Transverse colon (tissue), 4 donors: ENCODE results near the gene AGBL4. TPM values are rescaled to one million over a fixed set of nuclear protein-coding genes. Genes with fewer than 3 reads are reported as not detected.

Experiments used
- DNase-seq: peaks from one replicate; pipeline ENCODE4 v3.0.0-alpha.2; 2019
- H3K27ac ChIP-seq, 4 donors: fragments of 200-600 bp; sonication (generic); 2 replicates each; pipeline ENCODE4 v1.5.1; 2016 to 2018; ENCODE audit warnings: inconsistent platforms in 4 of 4
- H3K27me3 ChIP-seq: fragments of 200-600 bp; sonication (generic); 2 replicates; pipeline ENCODE4 v1.5.1; 2017; ENCODE audit warnings: inconsistent platforms
- H3K36me3 ChIP-seq, 4 donors: fragments of 200-600 bp; sonication (generic); 2 replicates each; pipeline ENCODE4 v1.5.1; 2017 to 2019; ENCODE audit warnings: inconsistent platforms in 4 of 4
- H3K4me1 ChIP-seq, 4 donors: fragments of 200-600 bp; sonication (generic); 2 replicates each; pipeline ENCODE4 v1.5.1; 2017 to 2020; ENCODE audit warnings: inconsistent platforms in 4 of 4
- H3K4me3 ChIP-seq, 4 donors: fragments of 200-600 bp; sonication (generic); 1 replicate in 1 of 4; 2 replicates in 3 of 4; pipeline versions ENCODE4 v1.5.1 to v1.6.1; 2017 to 2019; ENCODE audit warnings: inconsistent platforms in 4 of 4
- H3K9me3 ChIP-seq, 2 donors: fragments of 200-600 bp; sonication (generic); 2 replicates each; pipeline ENCODE4 v1.5.1; 2017 to 2019; ENCODE audit warnings: inconsistent platforms in 2 of 2
- CTCF ChIP-seq, 5 experiments: fragments of 200-600 bp in 3 of 5; fragments of 450-650 bp in 2 of 5; sonication (generic) in 3 of 5; IDR thresholded peaks; 1 replicate in 2 of 5; 2 replicates in 3 of 5; pipeline ENCODE4 v1.5.1; 2016 to 2017; ENCODE audit warnings: antibody characterized with exemption in 5 of 5, inconsistent platforms in 3 of 5, mild to moderate bottlenecking in 2 of 5, moderate library complexity in 1 of 5
- EP300 ChIP-seq: sonication (generic); formaldehyde crosslinking; IDR thresholded peaks from one replicate; pipeline ENCODE4 v1.6.1; 2017; ENCODE audit warnings: antibody characterized with exemption, low read depth
- POLR2A ChIP-seq: fragments of 450-650 bp; IDR thresholded peaks from one replicate; pipeline ENCODE4 v1.6.1; 2016; ENCODE audit warnings: antibody characterized with exemption, mild to moderate bottlenecking, moderate library complexity
- POLR2AphosphoS5 ChIP-seq, 3 donors: sonication (generic); formaldehyde crosslinking; IDR thresholded peaks; one replicate each; pipeline ENCODE4 v1.6.1; 2016; ENCODE audit warnings: antibody characterized with exemption in 3 of 3
- WGBS, 2 donors: methylation state at CpG; one replicate each; pipeline ENCODE4 v1.1.5; 2018; ENCODE audit warnings: low coverage in 1 of 2; 5-methylcytosine and 5-hydroxymethylcytosine counted together
- in situ Hi-C, 4 donors: fragments of 200-750 bp; cut with MboI; loops; one replicate each; pipeline versions ENCODE4 v1.15.0 to v1.15.1; 2017; ENCODE audit warnings: low sequenced_read_pairs in 3 of 4, low pct_ligation_motif_present in 1 of 4, low pct_unique_long_range_greater_than_20kb in 1 of 4
- intact Hi-C: fragments of 100-400 bp; cut with DNase I; formaldehyde crosslinking; loops from one replicate; pipeline ENCODE4 v1.15.1; 2023; ENCODE audit warnings: low total_unique reads
- total RNA-seq, 4 donors: library from RNA; depleted of rRNA; stranded (reverse); fragments of >200 nt; gene quantifications; one replicate each; pipeline ENCODE4 v1.1.0, GENCODE V29; 2016

Gene AGBL4
- total RNA-seq, 4 donors from 2014 or later: 0.82 TPM; not detected in 3

DNA sequence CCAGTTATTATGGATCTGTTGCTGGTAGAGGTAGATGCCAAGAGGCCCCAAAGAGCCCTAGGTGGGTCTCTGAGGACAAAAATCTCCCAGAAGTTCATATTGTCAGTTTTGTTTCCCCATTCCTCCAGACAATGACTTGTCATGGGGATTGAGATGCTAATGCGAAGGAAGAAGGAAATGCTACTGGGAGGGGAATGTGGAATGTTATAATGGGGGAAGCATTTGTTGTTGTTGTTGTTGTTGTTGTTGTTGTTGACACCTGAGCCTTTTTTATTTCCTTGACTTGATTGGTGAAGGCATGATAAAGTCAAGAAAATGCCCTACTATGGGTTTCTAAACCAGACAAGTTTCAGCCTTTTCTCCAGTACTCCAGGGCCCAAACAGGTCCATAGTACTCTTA, 1356.0 kb downstream of the AGBL4 start:
- H3K27ac ChIP-seq: no peak overlapping the region
- no peak overlapping the region for H3K4me3 ChIP-seq
- no peak for DNase-seq
- H3K9me3 ChIP-seq: no peaks in the 10 kb centered on the region
- in situ Hi-C loops (no loop called here), intact Hi-C loops (no loop called here)
- no peaks in the 10 kb centered on the region for H3K4me1 ChIP-seq
- H3K36me3 ChIP-seq: no peaks in the 10 kb centered on the region
- H3K27me3 ChIP-seq: no peaks in the 10 kb centered on the region
- TF ChIP-seq POLR2AphosphoS5 (IDR thresholded peaks at IDR 0.05) (no peak), EP300 (no peak), POLR2A (no peak), CTCF (IDR thresholded peaks at IDR 0.05) (no peak)
- WGBS, 2 donors: 87% methylated on average over 1 of the region's 1 CpG; no CpG with 5 or more reads in 1 of the 2 donors

DNA sequence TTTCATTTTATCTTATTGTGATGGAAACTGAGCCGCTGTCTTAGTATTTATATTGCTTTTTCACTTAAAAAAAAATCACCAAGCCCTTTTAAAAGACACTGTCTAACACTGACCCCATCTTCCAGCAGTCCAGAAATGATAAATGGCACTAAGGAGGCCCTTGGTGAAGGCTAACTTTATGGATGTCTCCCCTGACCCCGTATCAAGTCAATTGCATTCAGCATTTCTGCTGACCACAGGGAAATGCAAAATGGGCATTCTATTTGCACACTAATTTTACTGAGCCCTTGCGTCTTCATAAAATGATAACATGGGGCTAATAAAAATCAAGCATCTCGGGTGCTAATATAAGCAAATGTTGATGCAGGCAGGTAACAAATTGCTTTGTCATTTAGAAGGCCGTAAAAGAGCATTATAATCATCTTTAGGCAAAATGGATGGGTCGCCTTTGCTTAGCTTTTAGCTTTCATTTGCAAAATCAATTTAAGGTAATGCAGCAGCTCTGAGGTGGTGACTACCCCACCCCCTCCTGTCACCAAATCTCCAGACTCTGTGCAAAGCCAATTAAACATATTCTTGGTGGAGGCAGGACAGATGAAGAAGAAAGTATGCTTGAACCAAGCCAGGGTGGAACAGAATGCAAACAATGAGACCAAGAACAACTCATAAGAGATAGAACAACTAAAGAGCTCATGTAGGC, 1357.9 kb downstream of the AGBL4 start:
- TF ChIP-seq POLR2AphosphoS5 (IDR thresholded peaks at IDR 0.05) (no peak), EP300 (no peak), POLR2A (no peak), CTCF (IDR thresholded peaks at IDR 0.05) (no peak)
- in situ Hi-C loops: no loop called here

DNA sequence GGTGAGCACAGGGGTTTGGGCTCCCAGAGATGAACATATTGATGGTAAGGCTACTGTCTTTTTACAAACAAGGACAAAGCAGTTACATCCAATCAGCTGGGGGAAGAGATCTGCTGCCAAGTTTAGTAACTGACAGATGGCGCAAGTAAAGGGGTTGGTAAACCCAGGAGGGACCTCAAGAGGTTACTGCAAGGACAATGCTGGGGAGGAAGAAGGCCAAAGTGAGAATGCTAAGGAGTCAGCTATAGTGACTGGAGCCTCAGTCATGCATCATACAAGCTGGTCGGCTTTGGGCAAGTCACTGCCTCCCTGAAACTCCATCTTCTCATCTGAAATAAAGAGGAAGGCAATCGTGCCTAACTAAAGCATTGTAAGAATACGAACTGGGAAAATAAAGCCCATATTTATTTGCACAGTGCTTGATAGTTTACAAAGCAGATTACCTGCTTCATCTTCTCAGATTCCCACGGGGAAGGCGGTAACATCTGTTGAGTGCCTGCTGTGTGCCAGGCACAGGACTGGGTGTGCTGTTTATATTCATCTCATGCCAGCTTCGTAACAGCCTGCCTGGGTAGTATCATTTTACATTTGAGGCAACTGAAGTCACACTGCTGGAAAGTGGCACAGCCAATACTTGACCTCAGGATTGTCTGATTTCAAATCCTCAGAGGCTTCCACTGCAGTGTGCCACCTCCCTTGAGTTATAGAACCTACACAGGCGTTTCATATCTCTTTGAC, 1361.9 kb downstream of the AGBL4 start:
- Histone ChIP-seq H3K9me3 (no peaks in the 10 kb centered on the region), H3K4me1 (no peaks in the 10 kb centered on the region), H3K36me3 (no peaks in the 10 kb centered on the region), H3K4me3 (no peak overlapping the region), H3K27me3 (no peaks in the 10 kb centered on the region), H3K27ac (no peak overlapping the region)
- no peak for DNase-seq
- intact Hi-C loops: no loop called here
- TF ChIP-seq POLR2A (no peak), CTCF (IDR thresholded peaks at IDR 0.05) (no peak), EP300 (no peak), POLR2AphosphoS5 (IDR thresholded peaks at IDR 0.05) (no peak)
- WGBS, 2 donors: 48 to 58% methylated on average over 3 to 8 of the region's 8 CpGs
- in situ Hi-C loops: no loop called here

More for the DNA sequence above, 1357.9 kb downstream of the AGBL4 start:
- no peaks in the 10 kb centered on the region for H3K9me3 ChIP-seq
- no peaks in the 10 kb centered on the region for H3K27me3 ChIP-seq
- no peaks in the 10 kb centered on the region for H3K4me1 ChIP-seq
- no peak for DNase-seq
- 78 to 82% methylated on average over 6 of the region's 6 CpGs for WGBS, 2 donors
- H3K4me3 ChIP-seq: no peak overlapping the region
- H3K36me3 ChIP-seq: no peaks in the 10 kb centered on the region
- intact Hi-C loops: no loop called here
- H3K27ac ChIP-seq: no peak overlapping the region

DNA sequence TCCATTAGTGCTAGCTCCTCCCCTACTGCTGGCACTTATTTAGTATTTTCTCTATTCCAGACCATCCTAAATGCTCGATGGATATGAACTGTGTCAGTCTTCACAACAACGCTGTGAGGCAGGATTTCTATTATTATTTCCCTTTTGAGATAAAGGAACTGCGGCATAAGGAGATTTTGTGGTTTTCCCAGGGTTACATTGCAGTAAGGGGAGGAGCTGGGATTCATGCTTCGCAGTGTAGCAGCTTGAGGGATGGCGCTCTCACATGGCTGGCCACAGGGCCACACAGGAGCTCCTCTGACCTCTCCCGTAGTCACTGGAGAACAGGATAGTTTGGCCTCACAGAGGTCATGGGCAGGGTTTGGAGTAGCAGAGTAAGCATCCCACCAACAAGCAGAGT, 1364.0 kb downstream of the AGBL4 start:
- in situ Hi-C loops: no loop called here

More for the DNA sequence above, 1364.0 kb downstream of the AGBL4 start:
- TF ChIP-seq CTCF (IDR thresholded peaks at IDR 0.05): no peak
- no peak for TF ChIP-seq POLR2AphosphoS5 (IDR thresholded peaks at IDR 0.05)
- no peak for TF ChIP-seq POLR2A
- TF ChIP-seq EP300: no peak
- Histone ChIP-seq H3K36me3 (no peaks in the 10 kb centered on the region), H3K9me3 (no peaks in the 10 kb centered on the region), H3K4me3 (no peak overlapping the region), H3K27ac (no peak overlapping the region), H3K27me3 (no peaks in the 10 kb centered on the region), H3K4me1 (no peaks in the 10 kb centered on the region)
- intact Hi-C loops: no loop called here
- WGBS, 2 donors: 60 to 71% methylated on average over 1 to 6 of the region's 6 CpGs
- no peak for DNase-seq
